Omental fat pad (tissue), 4 donors: ENCODE data around the gene ARHGEF11. TPM values are rescaled to one million over a fixed set of nuclear protein-coding genes. Genes with fewer than 3 reads are reported as not detected.

Experiments used
- ATAC-seq: fragments of 150-250 bp; one replicate; pipeline ENCODE4 v1.9.1; 2016; ENCODE audit warnings: mild to moderate bottlenecking, moderate library complexity; ENCODE audit not compliant: low FRiP score
- DNase-seq: peaks from one replicate; pipeline ENCODE4 v3.0.0-alpha.2; 2019; ENCODE audit warnings: low spot score
- total RNA-seq, 4 donors: library from RNA; depleted of rRNA; stranded (reverse); fragments of >200 nt; gene quantifications; one replicate each; pipeline ENCODE4 v1.1.0, GENCODE V29; 2016
- TF ChIP-seq, protein P1 (sequence below), 3 donors: fragments of 450-650 bp; IDR thresholded peaks; one replicate each; pipeline ENCODE4 v1.5.1; 2016 to 2017; ENCODE audit warnings: antibody characterized with exemption in 3 of 3, mild to moderate bottlenecking in 3 of 3, moderate library complexity in 2 of 3

The ARHGEF11 gene
- total RNA-seq, 4 donors from 2014 or later: 26.4 to 46.5 (median 35.6) TPM

DNA sequence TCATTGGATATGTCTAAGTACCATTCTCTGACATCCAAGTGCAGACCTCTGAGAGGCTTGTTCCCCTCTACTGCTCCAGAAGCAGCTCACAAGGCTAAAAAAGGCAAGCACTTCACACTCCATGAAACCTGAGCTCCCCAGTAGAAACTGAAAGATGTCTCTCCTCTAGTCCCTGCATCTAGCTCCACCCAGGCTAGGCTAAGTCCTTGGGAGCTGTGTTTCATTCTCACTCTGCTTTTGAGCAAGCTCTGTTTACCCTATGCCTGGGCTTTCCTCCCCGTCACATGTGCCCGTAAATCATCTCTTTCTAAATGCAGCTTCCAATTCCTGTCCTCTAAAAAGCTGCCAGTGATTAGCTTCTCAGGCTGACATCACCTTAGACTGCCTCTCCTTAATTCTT, 86.1 kb downstream of the ARHGEF11 start:
- DNase-seq (no peak), ATAC-seq (no peak)
- TF ChIP-seq, protein P1, sequence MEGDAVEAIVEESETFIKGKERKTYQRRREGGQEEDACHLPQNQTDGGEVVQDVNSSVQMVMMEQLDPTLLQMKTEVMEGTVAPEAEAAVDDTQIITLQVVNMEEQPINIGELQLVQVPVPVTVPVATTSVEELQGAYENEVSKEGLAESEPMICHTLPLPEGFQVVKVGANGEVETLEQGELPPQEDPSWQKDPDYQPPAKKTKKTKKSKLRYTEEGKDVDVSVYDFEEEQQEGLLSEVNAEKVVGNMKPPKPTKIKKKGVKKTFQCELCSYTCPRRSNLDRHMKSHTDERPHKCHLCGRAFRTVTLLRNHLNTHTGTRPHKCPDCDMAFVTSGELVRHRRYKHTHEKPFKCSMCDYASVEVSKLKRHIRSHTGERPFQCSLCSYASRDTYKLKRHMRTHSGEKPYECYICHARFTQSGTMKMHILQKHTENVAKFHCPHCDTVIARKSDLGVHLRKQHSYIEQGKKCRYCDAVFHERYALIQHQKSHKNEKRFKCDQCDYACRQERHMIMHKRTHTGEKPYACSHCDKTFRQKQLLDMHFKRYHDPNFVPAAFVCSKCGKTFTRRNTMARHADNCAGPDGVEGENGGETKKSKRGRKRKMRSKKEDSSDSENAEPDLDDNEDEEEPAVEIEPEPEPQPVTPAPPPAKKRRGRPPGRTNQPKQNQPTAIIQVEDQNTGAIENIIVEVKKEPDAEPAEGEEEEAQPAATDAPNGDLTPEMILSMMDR (IDR thresholded peaks at IDR 0.05): no peak

GRCh38 chr1:156958247-156958714, 87.3 kb downstream of the ARHGEF11 start:
- TF ChIP-seq, protein P1 (IDR thresholded peaks at IDR 0.05): no peak
- DNase-seq (no peak), ATAC-seq (no peak)

DNA sequence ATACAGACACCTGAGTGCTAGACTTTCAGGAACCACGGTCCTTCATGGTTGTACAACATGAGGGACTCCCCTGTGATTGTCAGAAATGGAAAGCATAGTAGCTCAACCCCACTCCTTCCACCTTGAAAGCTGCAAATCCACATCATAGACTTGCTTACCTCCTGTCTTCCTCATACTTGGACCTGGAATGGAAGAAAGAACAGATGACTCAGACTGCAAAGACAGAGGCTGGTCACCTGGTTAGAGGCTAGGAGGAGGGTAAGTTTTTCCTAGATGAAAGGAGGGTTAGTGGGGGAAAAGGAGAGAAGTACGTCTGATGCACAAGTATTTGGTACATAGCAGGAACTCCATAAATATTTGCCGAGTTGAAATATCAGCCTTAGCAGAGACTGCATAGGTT, 87.9 kb downstream of the ARHGEF11 start:
- ATAC-seq (no peak), DNase-seq (no peak)
- TF ChIP-seq, protein P1 (IDR thresholded peaks at IDR 0.05): no peak

GRCh38 chr1:156956333-156956732, 89.2 kb downstream of the ARHGEF11 start:
- no peak for ATAC-seq
- DNase-seq: no peak
- TF ChIP-seq, protein P1 (IDR thresholded peaks at IDR 0.05): no peak

DNA sequence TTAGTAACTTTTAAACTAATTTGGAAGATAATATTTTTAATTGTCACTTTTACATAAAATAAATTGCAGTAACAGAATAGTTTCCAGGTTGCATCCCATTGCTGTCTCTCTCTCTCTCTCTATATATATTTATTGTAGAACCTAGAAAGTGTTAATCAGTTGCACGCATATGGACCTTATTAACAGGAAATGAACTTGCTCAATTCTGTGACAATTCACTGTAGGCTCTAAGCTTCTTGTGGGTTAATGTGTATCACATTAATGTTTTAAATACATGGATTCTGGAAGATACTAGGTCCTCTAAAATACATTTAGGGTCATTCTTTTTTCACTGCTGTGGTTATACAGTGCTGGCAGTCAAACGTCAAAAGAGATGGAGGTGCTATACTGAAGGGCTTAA, 92.0 kb downstream of the ARHGEF11 start:
- DNase-seq (no peak), ATAC-seq (no peak)
- TF ChIP-seq, protein P1 (IDR thresholded peaks at IDR 0.05): no peak

DNA sequence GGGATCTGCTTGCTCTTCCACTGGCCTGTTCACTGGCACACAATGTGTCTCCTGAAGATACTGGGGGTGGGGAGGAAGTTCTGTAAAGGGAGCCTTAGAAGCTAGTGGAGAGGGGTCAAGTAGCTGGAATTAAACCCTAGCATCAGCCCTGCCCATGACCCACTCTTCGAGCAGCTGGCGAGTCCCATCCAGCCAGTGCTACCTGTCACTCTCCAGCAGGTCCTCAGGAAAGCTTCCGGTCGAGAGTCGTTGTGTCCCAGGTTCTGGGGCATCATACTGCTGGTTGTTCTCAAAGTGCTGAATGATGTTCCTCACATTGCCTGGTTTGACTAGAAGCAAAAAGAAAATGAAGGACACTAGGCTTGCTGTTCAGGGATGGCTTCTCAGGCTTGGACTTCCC, 94.2 kb downstream of the ARHGEF11 start:
- TF ChIP-seq, protein P1 (IDR thresholded peaks at IDR 0.05): no peak
- DNase-seq: no peak

DNA sequence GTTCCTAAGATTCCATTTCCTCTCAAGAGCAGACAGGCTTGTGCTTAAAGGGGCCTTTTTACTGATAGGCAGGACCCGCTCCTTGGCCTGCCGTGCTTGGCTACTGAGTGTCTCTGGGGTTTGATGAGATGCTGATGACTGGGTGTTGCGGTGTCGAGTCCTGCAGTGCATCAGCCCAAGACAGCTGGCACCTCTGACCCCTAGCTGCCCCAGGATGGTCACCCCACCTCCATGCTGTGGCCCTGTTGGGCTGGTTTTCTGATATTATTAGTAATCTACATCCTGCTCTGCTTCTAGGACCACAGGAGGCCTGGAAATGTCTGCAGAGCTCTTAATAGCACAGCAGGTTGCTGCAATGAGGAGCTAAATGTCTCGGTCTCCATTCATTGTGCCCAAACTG, 96.4 kb downstream of the ARHGEF11 start:
- TF ChIP-seq, protein P1 (IDR thresholded peaks at IDR 0.05): no peak
- ATAC-seq: no peak
- DNase-seq: no peak

More for the DNA sequence above, 94.2 kb downstream of the ARHGEF11 start:
- ATAC-seq: no peak
